Pancreas (tissue), 10 donors: Measurements from ENCODE around the gene CLCN4. TPM values are rescaled to one million over a fixed set of nuclear protein-coding genes. Genes with fewer than 3 reads are reported as not detected.
A peak's percentile ranks its signal among the peaks of the same experiment; 100 is the strongest.

Source experiments
- ATAC-seq, 4 donors: fragments of 200-7000 bp; cut with Tn5 transposase; one replicate each; pipeline versions ENCODE4 v1.8.0 to v1.9.1; 2020; ENCODE audit warnings: mild to moderate bottlenecking in 4 of 4, moderate library complexity in 4 of 4
- DNase-seq, 6 donors: peaks; one replicate each; pipeline ENCODE4 v3.0.0-alpha.2; 2020
- FAIRE-seq: peaks from 2 replicates; lab custom pipeline; 2012; peaks lifted over from hg19 to GRCh38; lab: Jason Lieb, UNC
- H3K27ac ChIP-seq, 4 donors: fragments of 200-600 bp; sonication (generic); 1 replicate in 3 of 4; 2 replicates in 1 of 4; pipeline versions ENCODE4 v1.5.0 to v1.8.0; 2020
- H3K27me3 ChIP-seq, 4 donors: fragments of 200-600 bp; one replicate each; pipeline ENCODE4 v1.8.0; 2021
- H3K36me3 ChIP-seq, 3 donors: fragments of 200-600 bp; sonication (generic) in 1 of 3; one replicate each; pipeline versions ENCODE4 v1.5.0 to v1.8.0; 2020 to 2021
- H3K4me1 ChIP-seq, 3 donors: fragments of 200-600 bp; one replicate each; pipeline ENCODE4 v1.8.0; 2021
- H3K4me3 ChIP-seq, 4 donors: fragments of 200-600 bp; sonication (generic) in 2 of 4; one replicate each; pipeline versions ENCODE4 v1.5.0 to v1.8.0; 2020 to 2021
- H3K9me3 ChIP-seq, 4 donors: fragments of 200-600 bp; one replicate each; pipeline ENCODE4 v1.8.0; 2021
- CTCF ChIP-seq, 4 donors: fragments of 200-600 bp; sonication (generic) in 3 of 4; IDR thresholded peaks; one replicate each; pipeline versions ENCODE4 v1.5.0 to v1.8.0; 2021; ENCODE audit warnings: antibody characterized with exemption in 4 of 4
- WGBS, 2 donors: extraction: QIAGEN DNeasy Blood & Tissue Kit; methylation state at CpG; one replicate each; pipeline ENCODE4 v1.1.7; 2013; 5-methylcytosine and 5-hydroxymethylcytosine counted together
- intact Hi-C, 3 donors: fragments of 100-400 bp; cut with DNase I; formaldehyde crosslinking; loops; one replicate each; pipeline versions ENCODE4 v1.11.1 to v1.14.2; 2022
- polyA plus RNA-seq, 2 donors: library from polyadenylated mRNA; stranded (reverse); fragments of 200-250 nt; gene quantifications; one replicate each; pipeline ENCODE4 v1.2.3, GENCODE V29; 2013
- total RNA-seq, 6 donors: library from RNA; stranded (reverse); fragmentation: NEBNext Ultra II Directional in 4 of 6; extraction: Animal tissue kit (Norgen Biotek cat#: 25700) in 4 of 6; gene quantifications; one replicate each; pipeline versions ENCODE4 v1.2.1 to v1.2.4, GENCODE V29; 2021 to 2023
- donor health status: healthy with polysubstance abuse.
- donor health status: DM: no; HTN: no; CAD: no; lungs with moderate emphysema.
- donor health status: DM: no; HTN: no; CAD: no.
- donor health status: control.
- donor health status: control.
- donor health status: Bipolar disorder and iron deficiency.
- donor health status: DM: yes; HTN: yes; CAD: no.
- donor health status: DM: no; HTN: no; CAD: no.
- donor health status: DM: no; HTN: no; CAD: no.
- donor health status: DM: yes; HTN: yes; CAD: no.

Gene CLCN4
- total and polyA plus RNA-seq, 8 donors = 0.57 to 4.0 (median 2.4) TPM

- Histone ChIP-seq H3K4me1 (no peaks in the 10 kb centered on the region), H3K36me3 (no peaks in the 10 kb centered on the region), H3K27me3 (no peaks in the 10 kb centered on the region), H3K27ac (no peak overlapping the region), H3K4me3 (no peak overlapping the region), H3K9me3 (no peaks in the 10 kb centered on the region)
- 26 to 29% methylated on average over 3 of the region's 3 CpGs for WGBS, 2 donors
- peak in 1 of 4 donors; percentile 52 for ATAC-seq
- intact Hi-C loops = no loop called here
- DNase-seq = no peak
- TF ChIP-seq CTCF (IDR thresholded peaks at IDR 0.05) = no peak
- FAIRE-seq = no peak
Observed at GRCh38 chrX:10169175-10169574, 12.4 kb downstream of the CLCN4 start.

- Histone ChIP-seq H3K27me3 (no peaks in the 10 kb centered on the region), H3K4me1 (no peaks in the 10 kb centered on the region), H3K27ac (no peak overlapping the region), H3K36me3 (no peaks in the 10 kb centered on the region), H3K9me3 (no peaks in the 10 kb centered on the region), H3K4me3 (no peak overlapping the region)
- 62 to 85% methylated on average over 5 of the region's 5 CpGs for WGBS, 2 donors
- intact Hi-C loops = no loop called here
- FAIRE-seq (no peak), DNase-seq (no peak), ATAC-seq (no peak)
- no peak for TF ChIP-seq CTCF (IDR thresholded peaks at IDR 0.05)
Observed at GRCh38 chrX:10171249-10171648, 14.5 kb downstream of the CLCN4 start.

- Histone ChIP-seq H3K36me3 (no peaks in the 10 kb centered on the region), H3K27me3 (no peaks in the 10 kb centered on the region), H3K4me1 (no peaks in the 10 kb centered on the region), H3K9me3 (no peaks in the 10 kb centered on the region), H3K4me3 (no peak overlapping the region), H3K27ac (no peak overlapping the region)
- no peak for FAIRE-seq
- ATAC-seq = no peak
- TF ChIP-seq CTCF (IDR thresholded peaks at IDR 0.05) = no peak
- 62 to 80% methylated on average over 11 of the region's 11 CpGs for WGBS, 2 donors
- intact Hi-C loops = no loop called here
- no peak for DNase-seq
Observed at GRCh38 chrX:10172877-10173276, 16.1 kb downstream of the CLCN4 start.

GRCh38 chrX:10173331-10173900 is 16.6 kb downstream of the CLCN4 start:
- TF ChIP-seq CTCF (IDR thresholded peaks at IDR 0.05) = no peak
- H3K9me3 ChIP-seq = no peaks in the 10 kb centered on the region
- H3K27ac ChIP-seq = peak overlapping the region in 1 of 4 donors; percentile 17
- no peaks in the 10 kb centered on the region for H3K4me1 ChIP-seq
- WGBS, 2 donors = 41 to 62% methylated on average over 19 of the region's 19 CpGs
- DNase-seq (peak in 2 of 6 donors; percentile 30 to 53), ATAC-seq (peak in 3 of 4 donors; percentile 30 to 51 (median 33)), FAIRE-seq (no peak)
- intact Hi-C loops = no loop called here
- H3K36me3 ChIP-seq = no peaks in the 10 kb centered on the region
- no peaks in the 10 kb centered on the region for H3K27me3 ChIP-seq
- no peak overlapping the region for H3K4me3 ChIP-seq

- Histone ChIP-seq H3K27me3 (no peaks in the 10 kb centered on the region), H3K4me3 (no peak overlapping the region), H3K36me3 (no peaks in the 10 kb centered on the region), H3K9me3 (no peaks in the 10 kb centered on the region), H3K27ac (no peak overlapping the region), H3K4me1 (no peaks in the 10 kb centered on the region)
- no peak for ATAC-seq
- no peak for DNase-seq
- TF ChIP-seq CTCF (IDR thresholded peaks at IDR 0.05) = no peak
- no peak for FAIRE-seq
- intact Hi-C loops = no loop called here
- WGBS, 2 donors = 88 to 98% methylated on average over 9 of the region's 9 CpGs
Observed at GRCh38 chrX:10174051-10174450, 17.3 kb downstream of the CLCN4 start.
